ENCODE results near the gene ACSM2B.
"Not testable (repeated sequence)": the region's sequence is repeated elsewhere in the genome, so short reads cannot be mapped to it uniquely, and the experiment has no call there.

ACSM2B gene

GRCh38 chr16:20592780-20593179 is 16.6 kb upstream of the ACSM2B start:
- DNase-seq, result not testable (repeated sequence)

GRCh38 chr16:20589486-20589885 is 13.3 kb upstream of the ACSM2B start:
- DNase-seq, result not testable (repeated sequence)

GRCh38 chr16:20587645-20588074 is 11.5 kb upstream of the ACSM2B start:
- not testable (repeated sequence) for DNase-seq

GRCh38 chr16:20586716-20587115 is 10.5 kb upstream of the ACSM2B start:
- DNase-seq, result not testable (repeated sequence)

GRCh38 chr16:20586112-20586511 is 9.9 kb upstream of the ACSM2B start:
- DNase-seq, result not testable (repeated sequence)

- not testable (repeated sequence) for DNase-seq
These were observed 4.5 kb upstream of the ACSM2B start for GRCh38 chr16:20580487-20581259.

GRCh38 chr16:20578091-20578490 is 1.9 kb upstream of the ACSM2B start:
- not testable (repeated sequence) for DNase-seq

- not testable (repeated sequence) for DNase-seq
These were observed 7.0 kb downstream of the ACSM2B start for GRCh38 chr16:20569117-20569651.

GRCh38 chr16:20568404-20568803 is 7.8 kb downstream of the ACSM2B start:
- DNase-seq, result no peak

- DNase-seq, result no peak
These were observed 9.3 kb downstream of the ACSM2B start for GRCh38 chr16:20566864-20567263.

GRCh38 chr16:20565334-20565733 is 10.8 kb downstream of the ACSM2B start:
- not testable (repeated sequence) for DNase-seq

GRCh38 chr16:20564218-20564617 is 11.9 kb downstream of the ACSM2B start:
- DNase-seq, result not testable (repeated sequence)

- DNase-seq, result not testable (repeated sequence)
These were observed 20.5 kb downstream of the ACSM2B start for GRCh38 chr16:20555628-20556027.

GRCh38 chr16:20554689-20555088 is 21.5 kb downstream of the ACSM2B start:
- not testable (repeated sequence) for DNase-seq

GRCh38 chr16:20553493-20553892 is 22.7 kb downstream of the ACSM2B start:
- DNase-seq, result not testable (repeated sequence)

- DNase-seq, result not testable (repeated sequence)
These were observed 29.2 kb downstream of the ACSM2B start for GRCh38 chr16:20546951-20547350.

- not testable (repeated sequence) for DNase-seq
These were observed 29.8 kb downstream of the ACSM2B start for GRCh38 chr16:20546278-20546853.

GRCh38 chr16:20540603-20541316 is 35.4 kb downstream of the ACSM2B start:
- not testable (repeated sequence) for DNase-seq

GRCh38 chr16:20538687-20539086 is 37.5 kb downstream of the ACSM2B start:
- DNase-seq, result no peak

- DNase-seq, result no peak
These were observed 38.0 kb downstream of the ACSM2B start for GRCh38 chr16:20538181-20538580.

- not testable (repeated sequence) for DNase-seq
These were observed 39.5 kb downstream of the ACSM2B start for GRCh38 chr16:20536669-20537068.

GRCh38 chr16:20532284-20532792 is 43.8 kb downstream of the ACSM2B start:
- not testable (repeated sequence) for DNase-seq

GRCh38 chr16:20531795-20532194 is 44.4 kb downstream of the ACSM2B start:
- DNase-seq, result not testable (repeated sequence)

All from NCI-H1694 treated with DMSO at 0.1 percent for 48 hours (cell line).